ENCODE data around the gene RGS3. TPM values are rescaled to one million over a fixed set of nuclear protein-coding genes. Genes with fewer than 3 reads are reported as not detected.

The RGS3 gene
- polyA plus RNA-seq, 1 experiment, result 41.0 TPM

GRCh38 chr9:113630386-113631136, 167.0 kb downstream of the RGS3 start:
- ChIA-PET CTCF (no interaction called here), POLR2A (no interaction called here)
- H3K27me3 ChIP-seq (ENCODE audit: control insufficient read depth, insufficient read depth, low read length), result no peaks in the 10 kb centered on the region
- no peak for TF ChIP-seq CTCF (IDR thresholded peaks at IDR 0.05; ENCODE audit: low read depth, low read length)
- no peak overlapping the region for H3K27ac ChIP-seq (ENCODE audit: low read depth, low read length)
- no peak for DNase-seq (ENCODE audit: low read depth, low spot score)
- H3K4me3 ChIP-seq (ENCODE audit: low read depth, low read length), result no peak overlapping the region
- no peaks in the 10 kb centered on the region for H3K9me3 ChIP-seq (ENCODE audit: control insufficient read depth, insufficient read depth, low read length)

- DNase-seq (ENCODE audit: low read depth, low spot score), result no peak
- CTCF ChIA-PET, result interaction anchor here (1.6 kb wide), 1 partner anchor 26 kb away, joined by 4 read pairs; no protein-coding TSS in a partner anchor
- no peak for TF ChIP-seq CTCF (IDR thresholded peaks at IDR 0.05; ENCODE audit: low read depth, low read length)
- H3K27ac ChIP-seq (ENCODE audit: low read depth, low read length), result no peak overlapping the region
- H3K27me3 ChIP-seq (ENCODE audit: control insufficient read depth, insufficient read depth, low read length), result no peaks in the 10 kb centered on the region
- no peaks in the 10 kb centered on the region for H3K9me3 ChIP-seq (ENCODE audit: control insufficient read depth, insufficient read depth, low read length)
- POLR2A ChIA-PET, result no interaction called here
- no peak overlapping the region for H3K4me3 ChIP-seq (ENCODE audit: low read depth, low read length)
These were observed 167.7 kb downstream of the RGS3 start for GRCh38 chr9:113631137-113631765.

- no peak for DNase-seq (ENCODE audit: low read depth, low spot score)
- H3K4me3 ChIP-seq (ENCODE audit: low read depth, low read length), result no peak overlapping the region
- no peaks in the 10 kb centered on the region for H3K27me3 ChIP-seq (ENCODE audit: control insufficient read depth, insufficient read depth, low read length)
- POLR2A ChIA-PET, result interaction anchor here (0.7 to 1.3 kb wide), 3 partner anchors 11 to 32 kb away, joined by 3 to 6 read pairs (median 4); no protein-coding TSS in a partner anchor
- H3K27ac ChIP-seq (ENCODE audit: low read depth, low read length), result no peak overlapping the region
- no peaks in the 10 kb centered on the region for H3K9me3 ChIP-seq (ENCODE audit: control insufficient read depth, insufficient read depth, low read length)
- CTCF ChIA-PET, result interaction anchor here (1.0 to 1.6 kb wide), 2 partner anchors 23 to 26 kb away, joined by 4 read pairs; no protein-coding TSS in a partner anchor
- no peak for TF ChIP-seq CTCF (IDR thresholded peaks at IDR 0.05; ENCODE audit: low read depth, low read length)
These were observed 168.5 kb downstream of the RGS3 start for GRCh38 chr9:113631871-113632665.

- TF ChIP-seq CTCF (IDR thresholded peaks at IDR 0.05; ENCODE audit: low read depth, low read length), result no peak
- Histone ChIP-seq H3K27ac (ENCODE audit: low read depth, low read length) (no peak overlapping the region), H3K9me3 (ENCODE audit: control insufficient read depth, insufficient read depth, low read length) (no peaks in the 10 kb centered on the region), H3K27me3 (ENCODE audit: control insufficient read depth, insufficient read depth, low read length) (no peaks in the 10 kb centered on the region), H3K4me3 (ENCODE audit: low read depth, low read length) (no peak overlapping the region)
- CTCF ChIA-PET, result interaction anchor here (0.7 to 2.8 kb wide), 4 partner anchors 22 to 40 kb away, joined by 4 to 13 read pairs (median 4); no protein-coding TSS in a partner anchor
- DNase-seq (ENCODE audit: low read depth, low spot score), result no peak
- POLR2A ChIA-PET, result interaction anchor here (1.3 kb wide), 2 partner anchors 12 to 33 kb away, joined by 4 to 6 read pairs; no protein-coding TSS in a partner anchor
These were observed 169.5 kb downstream of the RGS3 start for GRCh38 chr9:113632776-113633590.
